LNCAP (cell line): Measurements from ENCODE around the gene RHBDD1.

ENCODE experiments used
- CTCF ChIP-seq: fragments of 450-650 bp; IDR thresholded peaks from 2 replicates; pipeline ENCODE4 v1.5.1; 2017; ENCODE audit warnings: mild to moderate bottlenecking

Gene RHBDD1

GRCh38 chr2:226971084-226971483, 135.2 kb downstream of the RHBDD1 start:
- no peak for TF ChIP-seq CTCF

- no peak for TF ChIP-seq CTCF
These were observed 135.9 kb downstream of the RHBDD1 start for GRCh38 chr2:226971770-226972169.

GRCh38 chr2:226973816-226974215, 138.0 kb downstream of the RHBDD1 start:
- TF ChIP-seq CTCF: no peak

- no peak for TF ChIP-seq CTCF
These were observed 141.9 kb downstream of the RHBDD1 start for GRCh38 chr2:226977775-226978190.

- TF ChIP-seq CTCF: no peak
These were observed 142.4 kb downstream of the RHBDD1 start for GRCh38 chr2:226978300-226978699.

GRCh38 chr2:226979004-226979403, 143.2 kb downstream of the RHBDD1 start:
- TF ChIP-seq CTCF: no peak

- TF ChIP-seq CTCF: no peak
These were observed 146.0 kb downstream of the RHBDD1 start for GRCh38 chr2:226981791-226982326.
